Dedifferentiated amniotic fluid mesenchymal stem cell (primary cell): ENCODE measurements around the gene BATF2.
"Not testable (repeated sequence)": the region's sequence is repeated elsewhere in the genome, so short reads cannot be mapped to it uniquely, and the experiment has no call there.

Experiments used
- DNase-seq: peaks from one replicate; pipeline ENCODE4 v3.0.0-alpha.2; 2016; ENCODE audit errors: extremely low spot score

The BATF2 gene

GRCh38 chr11:65013888-65014725 is 17.3 kb upstream of the BATF2 start, which contains the start of gene ARL2:
Gene ARL2, plus strand, starts transcription at chr11:65014160. Its CDS starts 48 bp downstream, at chr11:65014208.
- DNase-seq: peak; percentile 76

GRCh38 chr11:65013130-65013887 is 16.5 kb upstream of the BATF2 start:
- peak; percentile 91 for DNase-seq

DNA sequence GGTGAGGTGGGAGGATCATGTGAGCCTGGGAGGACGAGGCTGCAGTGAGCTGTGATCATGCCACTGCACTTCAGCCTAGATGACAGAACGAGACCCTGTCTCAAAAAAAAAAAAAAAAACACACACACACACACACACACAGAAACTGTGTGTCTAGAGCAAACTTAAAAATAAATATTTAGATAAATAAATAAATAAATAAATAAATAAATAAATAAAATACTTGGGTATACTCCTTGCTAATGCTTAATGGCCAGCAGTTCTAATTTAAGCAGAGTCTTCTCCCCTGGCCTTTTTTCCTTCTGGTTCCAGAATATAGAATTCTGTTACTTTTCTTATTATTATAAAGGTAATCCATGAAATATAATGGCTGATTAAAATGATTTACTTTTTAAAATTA is 12.1 kb upstream of the BATF2 start:
- no peak for DNase-seq

DNA sequence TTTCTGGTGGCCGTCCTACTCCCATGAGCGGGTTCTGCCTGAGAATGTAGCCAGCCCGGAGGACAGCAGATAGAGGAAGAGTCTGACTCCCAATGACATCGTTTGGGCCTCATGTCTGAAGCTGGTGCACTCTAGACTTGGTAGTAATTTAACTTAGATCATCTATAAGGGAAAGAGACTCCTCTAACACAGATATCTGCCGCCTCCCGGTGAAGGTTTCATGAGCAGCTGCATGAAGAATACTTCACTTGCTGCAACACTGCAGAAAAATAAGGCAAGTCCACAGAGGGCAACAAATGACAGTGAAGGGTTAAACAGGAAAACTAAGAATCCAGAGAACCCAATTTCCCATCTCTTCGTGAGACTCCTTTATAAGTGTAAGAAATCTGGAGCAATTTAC is 11.2 kb upstream of the BATF2 start:
- DNase-seq: no peak

DNA sequence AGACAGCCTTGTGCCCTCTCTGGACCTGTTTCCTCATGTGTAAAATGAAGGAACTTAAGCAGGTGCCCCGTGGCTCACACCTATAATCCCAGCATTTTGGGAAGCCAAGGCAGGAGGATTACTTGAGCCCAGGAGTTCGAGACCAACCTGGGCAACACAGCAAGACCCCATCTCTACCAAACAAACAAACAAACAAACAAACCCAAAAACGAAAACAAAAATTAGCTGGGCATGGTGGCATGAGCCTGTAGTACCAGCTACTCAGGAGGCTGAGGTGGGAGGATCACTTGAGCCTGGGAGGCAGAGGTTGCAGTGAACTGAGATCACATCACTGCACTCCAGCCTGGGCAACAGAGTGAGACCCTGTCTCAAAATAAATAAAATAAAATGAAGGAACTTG is 7.2 kb upstream of the BATF2 start:
- not testable (repeated sequence) for DNase-seq

GRCh38 chr11:65003282-65003681 is 6.5 kb upstream of the BATF2 start:
- no peak for DNase-seq

DNA sequence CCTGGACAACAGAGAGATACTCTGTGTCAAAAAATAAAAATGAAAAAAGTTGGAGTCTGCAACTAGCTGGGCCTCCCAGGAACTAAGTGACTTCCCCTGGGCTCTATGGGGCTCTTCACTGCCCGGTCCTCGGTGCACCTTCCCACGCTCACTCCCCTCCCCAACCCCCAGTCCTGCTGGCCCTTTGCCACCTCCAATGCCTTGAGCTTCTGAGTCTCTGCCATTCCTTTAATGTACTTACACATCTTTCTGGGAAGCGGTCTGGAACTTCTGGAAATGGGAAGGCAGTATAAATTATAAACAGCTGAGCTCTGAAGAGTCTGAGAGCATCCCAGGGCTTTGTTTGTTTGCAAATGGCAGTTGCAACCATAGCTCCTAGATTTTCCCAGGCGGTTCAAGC is 5.9 kb upstream of the BATF2 start:
- no peak for DNase-seq

DNA sequence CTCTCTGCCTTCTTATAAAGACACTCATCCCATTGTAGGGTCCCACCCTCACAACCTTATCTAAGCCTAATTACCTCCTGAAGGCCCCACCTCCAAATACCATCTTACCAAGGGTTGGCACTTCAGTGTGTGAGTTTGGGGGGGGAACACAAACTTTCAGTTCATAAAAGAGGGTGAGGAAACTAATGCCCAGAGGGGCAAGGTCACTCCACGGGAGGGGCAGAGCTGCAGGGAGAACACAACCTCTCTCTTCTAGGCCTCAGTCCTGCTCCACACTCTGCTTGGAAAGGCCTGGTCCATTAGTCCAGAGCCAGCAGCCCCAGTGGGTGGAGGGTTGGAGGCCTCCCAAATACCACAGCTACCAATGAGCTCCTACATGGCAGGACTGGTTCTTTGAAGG is 2.7 kb upstream of the BATF2 start:
- no peak for DNase-seq

- DNase-seq: no peak
These were observed 2.1 kb upstream of the BATF2 start for GRCh38 chr11:64998690-64999431.

GRCh38 chr11:64998141-64998540 is 1.4 kb upstream of the BATF2 start:
- DNase-seq: no peak

- no peak for DNase-seq
These were observed 453 bp downstream of the BATF2 start for GRCh38 chr11:64996327-64996709.

GRCh38 chr11:64994318-64994717 is 2.5 kb downstream of the BATF2 start:
- DNase-seq: no peak

- no peak for DNase-seq
These were observed 6.4 kb downstream of the BATF2 start for GRCh38 chr11:64990222-64990923.

- no peak for DNase-seq
These were observed 7.4 kb downstream of the BATF2 start for GRCh38 chr11:64989416-64989815.

- DNase-seq: no peak
These were observed 8.5 kb downstream of the BATF2 start for GRCh38 chr11:64987998-64988854.

DNA sequence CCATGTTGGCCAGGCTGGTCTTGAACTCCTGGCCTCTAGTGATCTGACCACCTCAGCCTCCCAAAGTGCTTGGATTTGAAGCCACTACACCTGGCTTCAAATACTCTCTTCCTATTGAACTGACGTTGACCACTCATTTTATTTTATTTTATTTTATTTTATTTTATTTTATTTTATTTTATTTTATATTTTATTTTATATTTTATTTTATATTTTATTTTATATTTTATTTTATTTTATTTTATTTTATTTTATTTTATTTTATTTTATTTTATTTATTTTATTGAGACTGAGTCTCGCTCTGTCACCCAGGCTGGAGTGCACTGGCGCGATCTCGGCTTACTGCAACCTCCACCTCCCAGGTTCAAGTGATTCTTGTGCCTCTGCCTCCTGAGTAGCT is 13.4 kb downstream of the BATF2 start:
- DNase-seq: not testable (repeated sequence)

DNA sequence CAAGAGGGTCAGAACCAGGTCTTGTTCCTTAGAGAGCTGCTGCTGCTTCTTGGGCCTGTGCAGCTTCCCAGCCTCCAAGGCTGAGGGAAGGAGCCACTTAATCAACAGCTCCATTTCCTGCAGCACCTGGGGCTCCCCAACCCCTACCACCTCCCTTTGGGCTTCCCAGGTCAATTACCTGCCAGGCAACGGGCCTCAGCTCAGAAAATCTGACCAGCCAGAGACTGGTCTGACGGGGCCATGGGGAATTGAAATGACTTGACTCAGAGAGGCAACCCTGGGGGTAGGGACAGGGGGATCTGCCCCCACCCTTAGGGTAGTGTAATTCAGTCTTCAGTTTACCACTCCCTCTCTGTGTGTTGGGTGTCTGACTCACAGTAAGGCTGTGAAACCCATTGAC is 20.1 kb downstream of the BATF2 start:
- DNase-seq: no peak

DNA sequence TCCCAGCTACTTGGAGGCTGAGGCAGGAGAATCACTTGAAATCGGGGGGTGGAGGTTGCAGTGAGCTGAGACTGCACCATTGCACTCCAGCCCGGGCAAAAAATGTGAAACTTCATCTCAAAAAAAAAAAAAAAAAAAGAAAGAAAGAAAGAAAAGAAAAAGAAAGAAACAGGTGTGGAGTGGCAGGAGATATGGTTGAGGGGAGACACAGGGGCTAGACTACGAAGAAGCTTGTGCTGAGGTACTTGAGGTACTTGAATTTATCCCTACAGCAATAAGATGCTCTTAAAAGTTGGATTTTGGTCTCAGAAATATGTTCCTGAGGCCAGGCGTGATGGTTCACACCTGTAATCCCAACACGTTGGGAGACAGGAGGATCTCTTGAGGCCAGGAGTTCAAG is 22.6 kb downstream of the BATF2 start:
- no peak for DNase-seq

- DNase-seq: no peak
These were observed 25.1 kb downstream of the BATF2 start, which contains the start of gene MAJIN for GRCh38 chr11:64971421-64972233. Gene MAJIN, minus strand, starts transcription at chr11:64972108. Its CDS starts 12,703 bp downstream, at chr11:64959405.

GRCh38 chr11:64970731-64971151 is 26.0 kb downstream of the BATF2 start:
- no peak for DNase-seq
